Hepatocyte (in vitro differentiated cells): ENCODE data around the gene SATB2.

Source experiments
- EZH2 ChIP-seq: fragments of 200-600 bp; sonication (generic); IDR thresholded peaks from 2 replicates; pipeline ENCODE4 v1.6.1; 2016; ENCODE audit warnings: antibody characterized with exemption, mild to moderate bottlenecking, borderline replicate concordance
- EZH2phosphoT487 ChIP-seq: fragments of 200-600 bp; sonication (generic); IDR thresholded peaks from one replicate; pipeline ENCODE4 v1.6.1; 2018; ENCODE audit warnings: antibody characterized with exemption, mild to moderate bottlenecking, low read depth, moderate library complexity; ENCODE audit not compliant: unreplicated experiment, severe bottlenecking
- TF ChIP-seq, protein P1 (sequence below): fragments of 200-600 bp; sonication (generic); IDR thresholded peaks from 2 replicates; pipeline ENCODE4 v1.5.1; 2016; ENCODE audit warnings: antibody characterized with exemption, mild to moderate bottlenecking; ENCODE audit not compliant: poor library complexity

DNA sequence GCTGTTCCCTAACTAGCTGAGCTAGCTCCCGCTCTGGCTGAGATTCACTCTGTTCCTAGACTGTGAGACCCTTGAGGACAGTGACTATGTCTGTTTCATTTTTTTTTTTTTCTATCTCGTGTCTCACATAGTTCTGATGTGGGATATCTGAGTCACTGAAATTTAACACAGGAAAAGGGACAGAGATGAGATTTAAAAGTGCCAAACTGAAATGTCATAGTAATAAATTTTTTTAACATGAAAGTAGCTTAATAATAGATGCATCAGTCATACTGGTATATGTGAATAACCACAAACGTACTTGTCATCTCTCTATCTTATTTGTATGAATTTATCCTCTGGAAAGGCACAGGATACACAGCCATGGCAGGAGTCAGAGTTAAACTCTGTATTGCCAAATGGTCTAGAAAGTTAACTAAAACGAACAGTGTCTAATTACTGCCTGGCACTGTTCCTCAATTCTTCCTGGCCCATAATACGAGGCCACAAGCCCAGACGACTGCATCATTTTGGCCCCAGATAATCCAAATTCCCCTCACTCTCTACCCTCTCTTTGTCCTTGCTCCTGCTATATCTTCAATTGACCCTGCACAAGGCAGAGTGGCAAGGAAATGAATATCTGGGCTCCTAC is 87.5 kb downstream of the SATB2 start:
- TF ChIP-seq, protein P1, sequence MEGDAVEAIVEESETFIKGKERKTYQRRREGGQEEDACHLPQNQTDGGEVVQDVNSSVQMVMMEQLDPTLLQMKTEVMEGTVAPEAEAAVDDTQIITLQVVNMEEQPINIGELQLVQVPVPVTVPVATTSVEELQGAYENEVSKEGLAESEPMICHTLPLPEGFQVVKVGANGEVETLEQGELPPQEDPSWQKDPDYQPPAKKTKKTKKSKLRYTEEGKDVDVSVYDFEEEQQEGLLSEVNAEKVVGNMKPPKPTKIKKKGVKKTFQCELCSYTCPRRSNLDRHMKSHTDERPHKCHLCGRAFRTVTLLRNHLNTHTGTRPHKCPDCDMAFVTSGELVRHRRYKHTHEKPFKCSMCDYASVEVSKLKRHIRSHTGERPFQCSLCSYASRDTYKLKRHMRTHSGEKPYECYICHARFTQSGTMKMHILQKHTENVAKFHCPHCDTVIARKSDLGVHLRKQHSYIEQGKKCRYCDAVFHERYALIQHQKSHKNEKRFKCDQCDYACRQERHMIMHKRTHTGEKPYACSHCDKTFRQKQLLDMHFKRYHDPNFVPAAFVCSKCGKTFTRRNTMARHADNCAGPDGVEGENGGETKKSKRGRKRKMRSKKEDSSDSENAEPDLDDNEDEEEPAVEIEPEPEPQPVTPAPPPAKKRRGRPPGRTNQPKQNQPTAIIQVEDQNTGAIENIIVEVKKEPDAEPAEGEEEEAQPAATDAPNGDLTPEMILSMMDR: no peak
- TF ChIP-seq EZH2phosphoT487 (no peak), EZH2 (no peak)
